GM12801 (cell line): ENCODE data around the gene PI4K2A.

Source experiments
- CTCF ChIP-seq: IDR thresholded peaks from one replicate; pipeline ENCODE4 v1.5.1; 2011; ENCODE audit warnings: control low read depth; ENCODE audit not compliant: insufficient read length; ENCODE audit errors: extremely low read depth

PI4K2A gene

GRCh38 chr10:97599272-97599619 lies 41.2 kb upstream of the PI4K2A start:
- TF ChIP-seq CTCF, result no peak

GRCh38 chr10:97600616-97601015 lies 39.9 kb upstream of the PI4K2A start:
- no peak for TF ChIP-seq CTCF

GRCh38 chr10:97601268-97602215 lies 38.9 kb upstream of the PI4K2A start:
- no peak for TF ChIP-seq CTCF

GRCh38 chr10:97607095-97607636 lies 33.3 kb upstream of the PI4K2A start:
- TF ChIP-seq CTCF, result no peak

GRCh38 chr10:97608991-97609561 lies 31.4 kb upstream of the PI4K2A start:
- no peak for TF ChIP-seq CTCF

GRCh38 chr10:97611473-97611872 lies 29.0 kb upstream of the PI4K2A start:
- TF ChIP-seq CTCF, result no peak

- TF ChIP-seq CTCF, result no peak
These were observed 28.1 kb upstream of the PI4K2A start for GRCh38 chr10:97612386-97612785.
